ENCODE measurements around the gene FRMPD4. TPM values are rescaled to one million over a fixed set of nuclear protein-coding genes. Genes with fewer than 3 reads are reported as not detected.

Gene FRMPD4
- total and polyA plus RNA-seq, 10 of the 15 experiments (the other 5 are each of a cell fraction or from before 2014, with no cell fraction given): not detected

DNA sequence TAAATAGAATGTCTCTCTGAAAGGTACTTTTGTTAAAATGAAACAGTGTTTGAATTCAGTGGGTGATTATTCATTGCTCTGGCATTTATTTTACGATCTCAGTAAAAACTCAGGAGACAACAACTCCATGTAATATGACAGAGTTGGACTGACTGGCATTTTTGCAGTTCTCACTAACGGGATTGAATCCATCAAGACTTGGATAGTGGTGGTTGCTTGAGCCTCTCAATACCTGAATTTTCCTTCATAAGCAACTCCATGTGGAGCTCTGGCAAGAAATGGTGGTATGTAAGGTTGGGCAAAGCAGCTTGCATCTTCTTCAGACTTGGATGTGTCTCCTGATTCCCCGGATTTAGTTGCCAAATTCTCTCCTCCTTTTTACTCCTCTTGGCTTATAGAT, 72.7 kb downstream of the FRMPD4 start:
- no peaks in the 10 kb centered on the region; a peak in 2 of 4 replicates for H3K27me3 ChIP-seq (replicated peaks in 1 of 2; ENCODE audit: control insufficient read depth in 2 of 2, insufficient read depth in 2 of 2, low read length in 1 of 2)
- ChIA-PET RAD21 (ENCODE audit: unreplicated experiment) (no interaction called here), SMC1A (ENCODE audit: uncharacterized antibody, unreplicated experiment) (interaction anchor here (0.7 kb wide), 1 partner anchor 217 kb away, joined by 3 read pairs; no protein-coding TSS in a partner anchor), CTCF (no interaction called here), POLR2A (no interaction called here)
- no peaks in the 10 kb centered on the region for H3K79me2 ChIP-seq (ENCODE audit: control insufficient read depth, insufficient read depth, low read length)
- intact Hi-C loops (cut with micrococcal nuclease; ENCODE audit: unreplicated experiment): no loop called here
- no peak overlapping the region for H2AFZ ChIP-seq (ENCODE audit: control insufficient read depth, low read depth, low read length)
- H3K4me2 ChIP-seq (ENCODE audit: control insufficient read depth, insufficient read depth): no peak overlapping the region
- BruUV-seq (replicated peaks): no TSS peak
- no peak overlapping the region for H3K9ac ChIP-seq (ENCODE audit: control insufficient read depth, insufficient read depth, low read length)
- FAIRE-seq (no peak), DNase-seq (ENCODE audit: low read depth, low spot score) (no peak), ATAC-seq (no peak)
- no peaks in the 10 kb centered on the region for H4K20me1 ChIP-seq (ENCODE audit: control insufficient read depth, insufficient read depth)
- no peak for TF ChIP-seq GABPA (IDR thresholded peaks at IDR 0.05; ENCODE audit: low read depth)
- TF ChIP-seq, protein P1, sequence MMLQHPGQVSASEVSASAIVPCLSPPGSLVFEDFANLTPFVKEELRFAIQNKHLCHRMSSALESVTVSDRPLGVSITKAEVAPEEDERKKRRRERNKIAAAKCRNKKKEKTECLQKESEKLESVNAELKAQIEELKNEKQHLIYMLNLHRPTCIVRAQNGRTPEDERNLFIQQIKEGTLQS (IDR thresholded peaks at IDR 0.05; ENCODE audit: borderline replicate concordance, extremely low read depth, low read depth, low read length): no peak
- TF ChIP-seq, protein P2, sequence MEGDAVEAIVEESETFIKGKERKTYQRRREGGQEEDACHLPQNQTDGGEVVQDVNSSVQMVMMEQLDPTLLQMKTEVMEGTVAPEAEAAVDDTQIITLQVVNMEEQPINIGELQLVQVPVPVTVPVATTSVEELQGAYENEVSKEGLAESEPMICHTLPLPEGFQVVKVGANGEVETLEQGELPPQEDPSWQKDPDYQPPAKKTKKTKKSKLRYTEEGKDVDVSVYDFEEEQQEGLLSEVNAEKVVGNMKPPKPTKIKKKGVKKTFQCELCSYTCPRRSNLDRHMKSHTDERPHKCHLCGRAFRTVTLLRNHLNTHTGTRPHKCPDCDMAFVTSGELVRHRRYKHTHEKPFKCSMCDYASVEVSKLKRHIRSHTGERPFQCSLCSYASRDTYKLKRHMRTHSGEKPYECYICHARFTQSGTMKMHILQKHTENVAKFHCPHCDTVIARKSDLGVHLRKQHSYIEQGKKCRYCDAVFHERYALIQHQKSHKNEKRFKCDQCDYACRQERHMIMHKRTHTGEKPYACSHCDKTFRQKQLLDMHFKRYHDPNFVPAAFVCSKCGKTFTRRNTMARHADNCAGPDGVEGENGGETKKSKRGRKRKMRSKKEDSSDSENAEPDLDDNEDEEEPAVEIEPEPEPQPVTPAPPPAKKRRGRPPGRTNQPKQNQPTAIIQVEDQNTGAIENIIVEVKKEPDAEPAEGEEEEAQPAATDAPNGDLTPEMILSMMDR (IDR thresholded peaks at IDR 0.05 in 2 of 3, conservative IDR thresholded peaks at IDR 0.05 in 1 of 3; ENCODE audit: control insufficient read depth in 2 of 3, extremely low read depth in 1 of 3, insufficient read depth in 1 of 3, low read depth in 3 of 3, low read length in 3 of 3): no peak
- TF ChIP-seq ZBED1 (IDR thresholded peaks at IDR 0.05; ENCODE audit: borderline replicate concordance): no peak
- no peak for TF ChIP-seq SPI1 (IDR thresholded peaks at IDR 0.05; ENCODE audit: borderline replicate concordance, insufficient read depth, low read depth, low read length)
- no peak for TF ChIP-seq WRNIP1 (IDR thresholded peaks at IDR 0.05; ENCODE audit: borderline replicate concordance, low read depth, low read length)
- no peak for TF ChIP-seq POLR2AphosphoS5 (IDR thresholded peaks at IDR 0.05; ENCODE audit: low read length)
- TF ChIP-seq EED (IDR thresholded peaks at IDR 0.05; ENCODE audit: low read depth): no peak
- no peak for TF ChIP-seq SUZ12 (IDR thresholded peaks at IDR 0.05; ENCODE audit: unreplicated experiment)
- no peak for TF ChIP-seq MEF2A (IDR thresholded peaks at IDR 0.05; ENCODE audit: insufficient read depth, low read depth, low read length)
- TF ChIP-seq PAX8 (IDR thresholded peaks at IDR 0.05): no peak
- TF ChIP-seq, protein P3, sequence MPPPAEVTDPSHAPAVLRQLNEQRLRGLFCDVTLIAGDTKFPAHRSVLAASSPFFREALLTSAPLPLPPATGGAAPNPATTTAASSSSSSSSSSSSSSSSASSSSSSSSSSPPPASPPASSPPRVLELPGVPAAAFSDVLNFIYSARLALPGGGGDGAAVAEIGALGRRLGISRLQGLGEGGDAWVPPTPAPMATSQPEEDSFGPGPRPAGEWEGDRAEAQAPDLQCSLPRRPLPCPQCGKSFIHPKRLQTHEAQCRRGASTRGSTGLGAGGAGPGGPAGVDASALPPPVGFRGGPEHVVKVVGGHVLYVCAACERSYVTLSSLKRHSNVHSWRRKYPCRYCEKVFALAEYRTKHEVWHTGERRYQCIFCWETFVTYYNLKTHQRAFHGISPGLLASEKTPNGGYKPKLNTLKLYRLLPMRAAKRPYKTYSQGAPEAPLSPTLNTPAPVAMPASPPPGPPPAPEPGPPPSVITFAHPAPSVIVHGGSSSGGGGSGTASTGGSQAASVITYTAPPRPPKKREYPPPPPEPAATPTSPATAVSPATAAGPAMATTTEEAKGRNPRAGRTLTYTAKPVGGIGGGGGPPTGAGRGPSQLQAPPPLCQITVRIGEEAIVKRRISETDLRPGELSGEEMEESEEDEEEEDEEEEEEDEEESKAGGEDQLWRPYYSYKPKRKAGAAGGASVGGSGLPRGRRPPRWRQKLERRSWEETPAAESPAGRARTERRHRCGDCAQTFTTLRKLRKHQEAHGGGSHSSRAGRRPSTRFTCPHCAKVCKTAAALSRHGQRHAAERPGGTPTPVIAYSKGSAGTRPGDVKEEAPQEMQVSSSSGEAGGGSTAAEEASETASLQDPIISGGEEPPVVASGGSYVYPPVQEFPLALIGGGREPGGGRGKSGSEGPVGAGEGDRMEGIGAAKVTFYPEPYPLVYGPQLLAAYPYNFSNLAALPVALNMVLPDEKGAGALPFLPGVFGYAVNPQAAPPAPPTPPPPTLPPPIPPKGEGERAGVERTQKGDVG (CRISPR knock-in tag; IDR thresholded peaks at IDR 0.05): no peak
- TF ChIP-seq NRF1 (conservative IDR thresholded peaks at IDR 0.05; ENCODE audit: low read depth, low read length): no peak
- TF ChIP-seq POLR2A (IDR thresholded peaks at IDR 0.05; ENCODE audit: low read depth, low read length): no peak
- TF ChIP-seq NFIC (IDR thresholded peaks at IDR 0.05; ENCODE audit: low read depth, low read length): no peak
- TF ChIP-seq TCF7 (IDR thresholded peaks at IDR 0.05; ENCODE audit: borderline replicate concordance): no peak
- no peak for TF ChIP-seq EZH2 (IDR thresholded peaks at IDR 0.05; ENCODE audit: borderline replicate concordance, control insufficient read depth, low read depth, low read length)
- TF ChIP-seq NR2C2 (IDR thresholded peaks at IDR 0.05; ENCODE audit: borderline replicate concordance, control insufficient read depth, insufficient read length, low read depth): no peak
- H3K4me3 ChIP-seq: no peak overlapping the region
- in situ Hi-C loops (cut with MboI): no loop called here
- H3K36me3 ChIP-seq (ENCODE audit: control insufficient read depth in 2 of 2, insufficient read depth in 2 of 2, low read length in 1 of 2): no peaks in the 10 kb centered on the region
- WGBS (ENCODE audit: insufficient coverage, insufficient replicate concordance, low lambda C conversion rate, missing lambda C conversion rate): 2% methylated on average over 3 of the region's 3 CpGs
- no peaks in the 10 kb centered on the region for H3K9me3 ChIP-seq (replicated peaks; ENCODE audit: control insufficient read depth, insufficient read depth, low read length)
- no peak overlapping the region for H3K27ac ChIP-seq (ENCODE audit: control insufficient read depth, insufficient read depth)
- no peaks in the 10 kb centered on the region for H3K4me1 ChIP-seq (ENCODE audit: control insufficient read depth, insufficient read depth, low read length)

Measured in GM12878 (cell line).